GM18499 (cell line): Measurements from ENCODE around the gene TRPC4.

Source experiments
- ATAC-seq: cut with Tn5 transposase; IDR thresholded peaks from one replicate; pipeline ENCODE4 v1.9.1; 2021; ENCODE audit warnings: moderate number of reproducible peaks; ENCODE audit not compliant: insufficient read depth, unreplicated experiment

TRPC4 gene

DNA sequence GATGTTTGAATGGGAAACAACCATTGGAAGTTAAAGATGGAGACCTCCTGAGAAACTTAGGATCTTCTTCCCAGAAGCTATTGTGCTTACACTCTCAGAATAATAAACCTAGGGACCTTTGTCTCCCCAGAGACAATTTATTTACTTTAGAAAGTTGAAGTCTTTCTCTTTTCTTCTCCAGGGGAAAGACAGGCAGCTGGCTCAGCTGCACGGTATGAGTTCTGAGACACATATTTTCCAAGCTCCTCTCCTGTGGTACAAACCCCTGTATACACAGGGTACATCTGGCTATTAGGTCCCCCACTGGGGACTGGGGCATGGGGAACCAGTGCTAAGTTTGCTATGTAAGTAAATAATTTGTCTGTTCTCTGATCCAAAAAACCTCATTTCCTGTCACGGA lies 203.5 kb downstream of the TRPC4 start:
- ATAC-seq, result no peak

GRCh38 chr13:37665420-37665819 lies 204.2 kb downstream of the TRPC4 start:
- ATAC-seq, result no peak

DNA sequence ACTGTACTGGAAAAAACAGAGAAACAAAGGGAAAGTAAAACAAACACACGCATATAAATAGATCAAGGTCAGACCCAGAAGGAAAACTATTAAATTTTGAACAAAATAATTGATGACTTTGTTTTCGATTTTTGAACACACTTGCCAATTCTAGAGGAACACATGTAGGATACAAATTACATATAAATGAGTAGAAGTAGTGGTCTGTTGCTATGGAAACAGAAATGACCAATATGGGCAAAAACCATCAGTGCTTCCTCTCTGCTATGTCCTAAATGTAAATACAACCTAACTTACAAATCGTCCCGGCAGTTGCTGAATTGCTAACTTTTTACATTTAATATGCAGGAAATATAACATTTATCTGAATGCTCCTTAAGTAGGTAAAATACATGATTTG lies 205.8 kb downstream of the TRPC4 start:
- ATAC-seq, result no peak

GRCh38 chr13:37662624-37663023 lies 206.9 kb downstream of the TRPC4 start:
- no peak for ATAC-seq

DNA sequence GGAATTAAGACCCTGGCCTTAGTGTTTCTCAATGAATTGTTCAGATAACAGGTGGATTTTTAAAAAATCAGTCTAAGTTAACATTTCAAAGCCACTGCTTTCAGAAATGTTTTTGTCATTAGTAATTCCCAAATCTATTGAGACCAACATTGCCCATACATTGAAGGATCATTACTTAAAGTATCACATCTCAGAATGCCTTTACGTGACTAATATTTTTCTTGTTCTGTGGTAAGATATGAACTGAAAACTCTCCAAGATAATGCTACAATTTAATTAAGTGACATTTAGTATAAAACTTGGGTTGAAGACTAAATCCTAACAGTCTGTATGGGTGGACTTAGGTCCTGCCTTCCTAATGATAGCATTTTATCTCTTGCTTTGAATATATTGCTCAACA lies 211.6 kb downstream of the TRPC4 start:
- no peak for ATAC-seq

GRCh38 chr13:37657134-37657533 lies 212.4 kb downstream of the TRPC4 start:
- ATAC-seq, result no peak

- ATAC-seq, result no peak
Measured at GRCh38 chr13:37656247-37656940, 213.2 kb downstream of the TRPC4 start.

- no peak for ATAC-seq
Measured at GRCh38 chr13:37652596-37652995, 217.0 kb downstream of the TRPC4 start.

DNA sequence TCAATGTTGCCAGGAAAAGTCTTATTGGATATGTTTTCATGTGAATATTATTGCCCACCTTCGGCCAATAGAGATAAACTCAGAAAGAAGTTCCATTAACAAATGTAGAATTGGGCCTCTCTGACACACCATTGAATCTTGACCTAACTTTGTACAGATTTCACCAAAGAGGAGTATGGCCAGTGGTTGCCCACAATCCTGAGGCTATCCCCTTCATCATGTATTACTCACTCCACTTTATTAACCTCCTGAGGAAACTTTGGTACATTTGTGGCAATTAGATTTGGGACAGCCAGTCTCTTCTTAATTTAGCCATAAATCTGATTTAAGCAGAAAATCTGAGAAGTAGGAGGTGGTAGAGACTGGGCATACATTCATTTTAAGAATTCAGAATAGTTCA lies 217.7 kb downstream of the TRPC4 start:
- no peak for ATAC-seq

DNA sequence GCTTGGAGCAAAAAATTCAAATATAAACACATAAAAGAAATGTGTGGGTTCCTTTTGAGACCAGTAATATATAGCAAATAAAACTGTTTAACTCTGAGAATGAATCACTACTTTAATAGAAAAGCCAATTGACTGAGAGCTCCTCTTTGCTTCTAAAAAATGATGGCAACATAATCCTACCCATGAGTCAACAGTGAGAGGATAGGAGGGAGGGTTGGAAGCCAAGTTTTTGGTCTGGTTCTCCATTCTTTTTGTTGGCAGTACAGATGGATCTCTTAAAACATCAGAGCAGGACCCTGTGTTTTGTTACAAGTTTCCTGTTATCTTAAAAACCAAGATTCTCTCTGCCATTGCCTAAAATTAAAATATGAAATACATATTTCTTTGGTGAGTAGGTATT lies 221.0 kb downstream of the TRPC4 start:
- ATAC-seq, result no peak

DNA sequence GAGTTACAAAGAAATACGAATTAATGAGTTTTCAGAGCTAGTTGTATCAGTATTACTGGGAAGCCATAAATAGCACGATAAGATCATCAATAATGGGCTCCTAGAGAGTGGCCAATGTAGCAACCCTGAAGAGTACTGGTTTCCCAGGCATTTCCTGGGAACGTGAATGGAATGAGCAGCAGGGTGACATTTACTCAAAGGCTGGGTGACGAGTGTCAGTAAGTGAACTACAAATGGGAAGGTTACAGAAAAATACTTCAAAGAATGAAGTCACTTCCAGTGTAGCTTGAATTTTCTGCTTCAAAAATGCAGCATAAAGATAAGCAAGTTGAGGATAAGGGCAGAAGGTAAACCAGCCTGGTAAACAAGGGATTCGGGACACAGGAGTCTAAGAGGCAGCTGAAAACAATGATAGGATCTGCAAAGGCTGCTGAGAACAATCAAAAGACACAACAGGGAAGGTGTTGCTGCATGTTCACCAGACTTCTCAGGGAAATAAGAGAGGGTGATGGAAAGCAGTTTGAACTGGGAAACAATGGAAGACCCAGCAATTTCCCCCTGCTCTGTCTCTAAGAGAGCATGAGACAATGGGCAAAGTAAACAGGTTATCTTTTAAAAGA lies 222.4 kb downstream of the TRPC4 start:
- no peak for ATAC-seq

- ATAC-seq, result no peak
Measured at GRCh38 chr13:37646531-37646930, 223.0 kb downstream of the TRPC4 start.

- ATAC-seq, result no peak
Measured at GRCh38 chr13:37645181-37645740, 224.3 kb downstream of the TRPC4 start.

DNA sequence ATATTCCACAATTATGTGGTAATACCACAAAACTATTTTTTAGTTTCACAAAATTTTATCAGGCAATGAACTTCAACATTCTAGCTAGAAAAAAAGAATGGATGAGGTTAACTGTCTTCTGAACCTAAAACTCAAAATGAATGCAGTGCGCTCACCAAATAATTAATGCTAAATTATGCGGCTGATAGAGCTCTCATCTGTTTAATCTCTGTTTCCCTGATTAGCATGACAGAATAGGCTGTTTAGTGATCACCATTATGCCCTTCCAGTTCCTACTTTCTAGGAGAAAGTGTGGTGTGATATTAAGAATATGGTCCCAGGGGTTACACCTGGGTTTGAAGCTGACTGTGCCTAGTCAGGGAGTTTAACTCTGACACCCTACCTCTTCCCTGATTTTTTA lies 228.2 kb downstream of the TRPC4 start:
- no peak for ATAC-seq

GRCh38 chr13:37640499-37640898 lies 229.1 kb downstream of the TRPC4 start:
- ATAC-seq, result no peak

GRCh38 chr13:37636701-37637100 lies 232.9 kb downstream of the TRPC4 start:
- ATAC-seq, result no peak

DNA sequence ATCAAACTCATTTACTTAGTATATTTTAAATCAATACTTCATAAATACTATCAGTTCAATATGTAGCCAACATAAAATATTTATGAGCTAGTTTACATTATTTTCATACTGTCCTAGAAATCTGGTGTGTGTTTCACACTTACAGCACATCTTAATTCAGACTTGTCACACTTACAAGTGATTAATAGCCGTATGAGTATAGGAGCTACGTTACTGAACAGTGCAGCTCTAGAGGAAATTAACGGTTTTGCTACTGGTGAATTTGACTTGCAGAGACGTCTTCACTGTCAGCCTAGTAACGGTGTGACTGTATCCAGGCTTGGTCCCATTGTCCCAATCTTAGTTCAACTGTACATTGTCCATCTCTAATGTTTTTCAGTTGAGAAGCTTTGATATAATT lies 237.3 kb downstream of the TRPC4 start:
- ATAC-seq, result no peak

DNA sequence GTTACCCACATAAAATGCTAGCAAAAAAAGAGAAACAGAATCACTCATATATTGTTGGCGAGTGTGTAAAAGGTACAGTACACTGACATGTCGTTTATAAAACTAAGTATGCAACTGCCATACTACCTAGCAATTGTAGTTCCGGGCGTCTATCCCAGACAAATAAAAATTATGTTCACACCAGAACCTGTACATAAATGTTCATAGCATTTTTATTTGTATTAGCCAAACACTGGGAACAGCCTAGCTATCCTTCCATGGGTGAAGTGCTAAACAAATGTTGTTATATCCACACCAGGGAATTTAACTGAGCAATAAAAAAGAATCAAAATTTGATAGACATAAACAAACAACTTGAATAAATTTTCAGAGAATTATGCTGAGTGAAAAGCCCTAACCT lies 242.1 kb downstream of the TRPC4 start:
- no peak for ATAC-seq

- ATAC-seq, result no peak
Measured at GRCh38 chr13:37621811-37622361, 247.7 kb downstream of the TRPC4 start.

DNA sequence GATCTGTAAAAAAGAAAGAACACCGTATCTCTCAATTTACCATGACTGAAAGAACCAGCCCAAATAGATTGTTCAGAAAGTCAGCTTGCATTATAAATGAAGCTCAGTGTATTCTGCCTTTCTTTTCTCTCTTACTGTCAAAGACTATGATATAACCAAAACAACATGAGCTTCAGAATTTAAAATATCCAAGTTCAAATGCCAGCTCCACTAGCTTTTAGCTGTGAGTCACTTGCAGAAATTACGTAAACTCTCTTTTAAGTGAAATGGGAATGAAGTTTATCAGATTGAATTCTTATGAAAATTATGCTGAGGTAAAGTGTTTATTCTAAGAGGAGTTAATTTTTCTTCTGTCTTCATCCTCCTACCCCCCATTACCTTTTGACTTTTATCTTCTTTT lies 251.0 kb downstream of the TRPC4 start:
- no peak for ATAC-seq

- no peak for ATAC-seq
Measured at GRCh38 chr13:37617173-37617572, 252.4 kb downstream of the TRPC4 start.

- ATAC-seq, result no peak
Measured at GRCh38 chr13:37616131-37616530, 253.4 kb downstream of the TRPC4 start.
